HepG2 (cell line): ENCODE results near the gene XPC. TPM values are rescaled to one million over a fixed set of nuclear protein-coding genes. Genes with fewer than 3 reads are reported as not detected.

Experiments
- ATAC-seq: fragments of 200-7000 bp; cut with Tn5 transposase; 3 replicates; pipeline ENCODE4 v1.9.1; 2020; ENCODE audit warnings: mild to moderate bottlenecking, moderate library complexity
- BruUV-seq: library from RNA; stranded (reverse); fragments of 400-500 nt; replicated peaks from 2 replicates; lab custom pipeline; 2021; lab: Mats Ljungman, UMichigan
- CTCF ChIA-PET: fragments of 300-600 bp; formaldehyde crosslinking; extraction: SDS; loops from one replicate; lab custom pipeline; 2021; ENCODE audit warnings: low total read pairs, inconsistent platforms, low intra/inter-chr PET ratio; lab: Yijun Ruan, JAX
- POLR2A ChIA-PET: fragments of 350-600 bp; sonication (Branson Sonifier 250); formaldehyde crosslinking; loops from one replicate; lab custom pipeline; 2020; ENCODE audit warnings: antibody characterized with exemption, inconsistent platforms; lab: Yijun Ruan, JAX
- DNase-seq: peaks from one replicate; pipeline ENCODE4 v3.0.0-alpha.2; 2015; ENCODE audit warnings: low spot score
- FAIRE-seq: peaks from 3 replicates; lab custom pipeline; 2011; peaks lifted over from hg19 to GRCh38; lab: Jason Lieb, UNC
- H2AFZ ChIP-seq: one replicate; pipeline ENCODE4 v1.6.1; 2011; ENCODE audit warnings: low read length, inconsistent platforms
- H3K27ac ChIP-seq: fragments of 300-600 bp; 3 replicates; pipeline ENCODE4 v1.8.0; 2011; ENCODE audit warnings: mixed run types, mild to moderate bottlenecking, mixed read lengths, low read length, inconsistent platforms; ENCODE audit not compliant: insufficient read depth; ENCODE audit errors: extremely low read length
- H3K27me3 ChIP-seq, 2 experiments: fragments of 200-600 bp in 1 of 2; 2 replicates in 1 of 2; 3 replicates in 1 of 2; pipeline versions ENCODE4 v1.6.0 to v1.8.0; 2011; ENCODE audit warnings: low read length in 2 of 2, mild to moderate bottlenecking in 2 of 2, moderate library complexity in 2 of 2, inconsistent platforms in 1 of 2; ENCODE audit not compliant: insufficient read depth in 2 of 2, control insufficient read depth in 1 of 2
- H3K36me3 ChIP-seq, 2 experiments: fragments of 200-600 bp in 1 of 2; replicated peaks in 1 of 2; 2 replicates in 1 of 2; 3 replicates in 1 of 2; pipeline versions ENCODE4 v1.5.1 to v1.8.0; 2011; ENCODE audit warnings: low read length in 2 of 2, inconsistent platforms in 1 of 2; ENCODE audit not compliant: insufficient read depth in 2 of 2, control insufficient read depth in 1 of 2
- H3K4me1 ChIP-seq: 2 replicates; pipeline ENCODE4 v1.5.1; 2012; ENCODE audit warnings: low read length, inconsistent platforms; ENCODE audit not compliant: insufficient read depth
- H3K4me2 ChIP-seq: 2 replicates; pipeline ENCODE4 v1.6.0; 2011; ENCODE audit warnings: low read depth, low read length, inconsistent platforms
- H3K4me3 ChIP-seq, 3 experiments: fragments of 200-600 bp in 1 of 3; sonication (generic), shearing (Covaris generic) in 1 of 3; replicated peaks in 1 of 3; 2 replicates each; pipeline ENCODE4 v1.5.1; 2011 to 2016; ENCODE audit warnings: low read length in 3 of 3, inconsistent platforms in 2 of 3, low read depth in 2 of 3, mild to moderate bottlenecking in 2 of 3, control low read depth in 1 of 3, mixed read lengths in 1 of 3; ENCODE audit not compliant: insufficient read depth in 1 of 3
- H3K79me2 ChIP-seq: one replicate; pipeline ENCODE4 v1.6.1; 2011; ENCODE audit warnings: low read length, inconsistent platforms; ENCODE audit not compliant: insufficient read depth
- H3K9ac ChIP-seq: 2 replicates; pipeline ENCODE4 v1.6.0; 2011; ENCODE audit warnings: mild to moderate bottlenecking, low read depth, low read length, inconsistent platforms; ENCODE audit not compliant: insufficient read depth
- H3K9me3 ChIP-seq: 2 replicates; pipeline ENCODE4 v1.5.1; 2012; ENCODE audit warnings: mild to moderate bottlenecking, low read length
- H4K20me1 ChIP-seq: 2 replicates; pipeline ENCODE4 v1.6.0; 2011; ENCODE audit warnings: inconsistent platforms, mild to moderate bottlenecking, low read length, moderate library complexity; ENCODE audit not compliant: insufficient read depth
- HOXA9 ChIP-seq: sonication (generic); formaldehyde crosslinking; IDR thresholded peaks from 2 replicates; pipeline ENCODE4 v1.8.1; 2022; ENCODE audit warnings: missing genetic modification reagents, mild to moderate bottlenecking, moderate library complexity, borderline replicate concordance
- KDM5B ChIP-seq: sonication (generic); formaldehyde crosslinking; IDR thresholded peaks from 2 replicates; pipeline ENCODE4 v1.4.0; 2020; ENCODE audit warnings: missing genetic modification reagents, mild to moderate bottlenecking, borderline replicate concordance
- SAFB2 ChIP-seq: sonication (generic); formaldehyde crosslinking; IDR thresholded peaks from 2 replicates; pipeline ENCODE4 v1.5.1; 2020; ENCODE audit warnings: missing genetic modification reagents, low read depth, mild to moderate bottlenecking, borderline replicate concordance
- SRSF9 ChIP-seq: fragments of 200-400 bp; formaldehyde crosslinking; IDR thresholded peaks from 2 replicates; pipeline ENCODE4 v1.6.1; 2018; ENCODE audit warnings: borderline replicate concordance, mild to moderate bottlenecking, low read depth, low read length; ENCODE audit not compliant: insufficient read depth, poor library complexity, severe bottlenecking
- SYNCRIP ChIP-seq: fragments of 200-400 bp; formaldehyde crosslinking; IDR thresholded peaks from 2 replicates; pipeline ENCODE4 v1.6.1; 2018; ENCODE audit warnings: mild to moderate bottlenecking, low read depth, low read length; ENCODE audit not compliant: insufficient read depth
- ZNF33B ChIP-seq: sonication (generic); formaldehyde crosslinking; IDR thresholded peaks from 2 replicates; pipeline ENCODE4 v1.5.1; 2020; ENCODE audit warnings: mild to moderate bottlenecking, missing genetic modification reagents
- ZNF460 ChIP-seq: sonication (generic); formaldehyde crosslinking; IDR thresholded peaks from 2 replicates; pipeline ENCODE4 v1.5.1; 2020; ENCODE audit warnings: missing genetic modification reagents, mild to moderate bottlenecking, borderline replicate concordance
- ZNF619 ChIP-seq: sonication (generic); formaldehyde crosslinking; IDR thresholded peaks from 2 replicates; pipeline ENCODE4 v1.4.0; 2020; ENCODE audit warnings: mild to moderate bottlenecking, missing genetic modification reagents
- WGBS: methylation state at CpG from one replicate; pipeline ENCODE4 v1.1.6; 2017; ENCODE audit warnings: low lambda C conversion rate; 5-methylcytosine and 5-hydroxymethylcytosine counted together
- in situ Hi-C: cut with HindIII; loops from 2 replicates; pipeline ENCODE4 v1.10.0; 2017; ENCODE audit warnings: low pct_unique_long_range_greater_than_20kb; ENCODE audit not compliant: extremely low pct_ligation_motif_present
- intact Hi-C: fragments of 100-400 bp; cut with micrococcal nuclease; formaldehyde crosslinking; loops from one replicate; pipeline ENCODE4 v1.10.0; 2022; ENCODE audit not compliant: unreplicated experiment
- polyA plus RNA-seq, 8 experiments: library from polyadenylated mRNA; depleted of rRNA in 3 of 8; stranded (reverse) in 7 of 8; unstranded in 1 of 8; fragments of >200 nt; fragmentation: Illumina TruSeq in 4 of 8; extraction: Trizol in 4 of 8; gene quantifications; 2 replicates each; pipeline versions ENCODE4 v1.2.1 to v1.2.3, GENCODE V29; 2011 to 2016; ENCODE audit warnings: low read depth in 4 of 8, missing spikeins in 1 of 8, mixed read lengths in 1 of 8; ENCODE audit not compliant: insufficient read depth in 1 of 8
- total RNA-seq, 5 experiments: library from RNA; depleted of rRNA; stranded (reverse); fragments of >200 nt; fragmentation: Illumina TruSeq; extraction: Trizol; gene quantifications; 2 replicates each; pipeline ENCODE4 v1.2.3, GENCODE V29; 2016; ENCODE audit warnings: low read depth in 1 of 5
- TF ChIP-seq, protein P1 (sequence below): sonication (generic); formaldehyde crosslinking; IDR thresholded peaks from 2 replicates; pipeline ENCODE4 v1.4.0; 2020; ENCODE audit warnings: missing genetic modification reagents

The XPC gene
- total and polyA plus RNA-seq, 2 of the 13 experiments (the other 11 are each of a cell fraction or from before 2014, with no cell fraction given), result 9.4 to 24.1 TPM

DNA sequence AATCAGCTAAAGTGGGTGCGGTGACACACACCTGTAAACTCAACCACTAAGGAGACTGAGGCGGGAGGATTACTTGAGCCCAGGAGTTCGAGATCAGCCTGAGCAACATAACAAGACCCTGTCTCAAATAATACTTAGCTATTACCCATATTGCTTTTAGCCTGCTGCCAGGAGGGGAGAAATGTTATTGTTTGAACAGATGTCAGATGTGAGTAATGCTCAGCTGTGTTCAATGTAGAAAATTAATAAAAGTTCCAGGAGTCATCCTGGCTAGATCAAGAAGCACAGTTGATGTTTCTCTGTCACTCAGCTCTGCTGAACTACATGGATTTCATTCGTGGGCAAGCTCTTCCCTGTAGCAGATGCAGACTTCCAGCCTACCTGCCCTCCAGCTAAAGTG lies 22.4 kb upstream of the XPC start:
- no peak overlapping the region for H2AFZ ChIP-seq
- peaks cover 1 to 30% of the 10 kb centered on the region in 2 experiments; a peak in 4 of 5 replicates for H3K36me3 ChIP-seq
- no peak for ATAC-seq
- in situ Hi-C loops, result loop anchor here (10.0 kb wide), 2 partner anchors 264 to 306 kb away; no protein-coding TSS in a partner anchor
- no peak for DNase-seq
- H3K4me2 ChIP-seq, result no peak overlapping the region
- no TSS peak for BruUV-seq
- no peak overlapping the region for H3K27ac ChIP-seq
- no peaks in the 10 kb centered on the region for H4K20me1 ChIP-seq
- no peaks in the 10 kb centered on the region for H3K9me3 ChIP-seq
- no peak overlapping the region for H3K9ac ChIP-seq
- POLR2A ChIA-PET, result interaction anchor here (5.5 kb wide), 1 partner anchor 22 kb away, joined by 33 read pairs; the partner anchor contains the start of genes LSM3 and XPC
- peaks cover 3% of the 10 kb centered on the region for H3K79me2 ChIP-seq
- FAIRE-seq, result no peak
- TF ChIP-seq KDM5B (CRISPR knock-in tag), result no peak
- no peak for TF ChIP-seq SRSF9
- TF ChIP-seq ZNF33B (CRISPR knock-in tag), result no peak
- TF ChIP-seq ZNF619, result no peak
- no peak for TF ChIP-seq ZNF460
- no peak for TF ChIP-seq HOXA9
- TF ChIP-seq SAFB2, result no peak
- TF ChIP-seq, protein P1, sequence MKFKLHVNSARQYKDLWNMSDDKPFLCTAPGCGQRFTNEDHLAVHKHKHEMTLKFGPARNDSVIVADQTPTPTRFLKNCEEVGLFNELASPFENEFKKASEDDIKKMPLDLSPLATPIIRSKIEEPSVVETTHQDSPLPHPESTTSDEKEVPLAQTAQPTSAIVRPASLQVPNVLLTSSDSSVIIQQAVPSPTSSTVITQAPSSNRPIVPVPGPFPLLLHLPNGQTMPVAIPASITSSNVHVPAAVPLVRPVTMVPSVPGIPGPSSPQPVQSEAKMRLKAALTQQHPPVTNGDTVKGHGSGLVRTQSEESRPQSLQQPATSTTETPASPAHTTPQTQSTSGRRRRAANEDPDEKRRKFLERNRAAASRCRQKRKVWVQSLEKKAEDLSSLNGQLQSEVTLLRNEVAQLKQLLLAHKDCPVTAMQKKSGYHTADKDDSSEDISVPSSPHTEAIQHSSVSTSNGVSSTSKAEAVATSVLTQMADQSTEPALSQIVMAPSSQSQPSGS (CRISPR knock-in tag), result no peak
- TF ChIP-seq SYNCRIP, result no peak
- TF ChIP-seq, all 625 proteins: peak for 0
- intact Hi-C loops, result loop anchor here (5.0 kb wide), 1 partner anchor 304 kb away; no protein-coding TSS in a partner anchor
- WGBS, result 93% methylated on average over 4 of the region's 4 CpGs
- H3K4me1 ChIP-seq, result peaks cover 46% of the 10 kb centered on the region
- no peak overlapping the region for H3K4me3 ChIP-seq
- H3K27me3 ChIP-seq, result no peaks in the 10 kb centered on the region
- CTCF ChIA-PET, result no interaction called here
